Smooth muscle cell (in vitro differentiated cells): ENCODE measurements around the gene HMGCR. TPM values are rescaled to one million over a fixed set of nuclear protein-coding genes. Genes with fewer than 3 reads are reported as not detected.

Experiments
- DNase-seq: peaks from one replicate; lab custom pipeline; 2025; ENCODE audit not compliant: unreplicated experiment; lab: John Stamatoyannopoulos, UW
- H2AFZ ChIP-seq: fragments of 200-600 bp; sonication (generic); 2 replicates; pipeline ENCODE4 v1.6.0; 2016; ENCODE audit warnings: antibody characterized with exemption, low read depth, mild to moderate bottlenecking
- H3F3A ChIP-seq: fragments of 200-600 bp; sonication (generic); 2 replicates; pipeline ENCODE4 v1.6.0; 2017; ENCODE audit warnings: antibody characterized with exemption, low read depth
- H3K27ac ChIP-seq: fragments of 200-600 bp; sonication (generic); 2 replicates; pipeline ENCODE4 v1.5.1; 2016; ENCODE audit warnings: low read depth, mild to moderate bottlenecking
- H3K27me3 ChIP-seq: fragments of 200-600 bp; sonication (generic); 2 replicates; pipeline ENCODE4 v1.6.1; 2016; ENCODE audit warnings: low read depth, mild to moderate bottlenecking
- H3K36me3 ChIP-seq: fragments of 200-600 bp; sonication (generic); 2 replicates; pipeline ENCODE4 v1.5.1; 2016; ENCODE audit warnings: low read depth
- H3K4me1 ChIP-seq: fragments of 200-600 bp; sonication (generic); 2 replicates; pipeline ENCODE4 v1.5.1; 2016; ENCODE audit warnings: low read depth
- H3K4me2 ChIP-seq: fragments of 200-600 bp; sonication (generic); 2 replicates; pipeline ENCODE4 v1.6.0; 2016; ENCODE audit warnings: mild to moderate bottlenecking
- H3K4me3 ChIP-seq: fragments of 200-600 bp; sonication (generic); 2 replicates; pipeline ENCODE4 v1.5.1; 2016; ENCODE audit warnings: mild to moderate bottlenecking
- H3K79me2 ChIP-seq: fragments of 200-600 bp; sonication (generic); 2 replicates; pipeline ENCODE4 v1.6.0; 2016; ENCODE audit warnings: low read depth, mild to moderate bottlenecking
- H3K9ac ChIP-seq: fragments of 200-600 bp; sonication (generic); 2 replicates; pipeline ENCODE4 v1.6.0; 2016; ENCODE audit warnings: low read depth
- H3K9me3 ChIP-seq: fragments of 200-600 bp; sonication (generic); replicated peaks from 2 replicates; pipeline ENCODE4 v1.5.1; 2016; ENCODE audit warnings: low read depth
- H4K20me1 ChIP-seq: fragments of 200-600 bp; sonication (generic); 2 replicates; pipeline ENCODE4 v1.6.0; 2016; ENCODE audit warnings: low read depth
- CTCF ChIP-seq: fragments of 200-600 bp; sonication (generic); IDR thresholded peaks from 2 replicates; pipeline ENCODE4 v1.5.1; 2017; ENCODE audit warnings: borderline replicate concordance, mild to moderate bottlenecking, antibody characterized with exemption; ENCODE audit not compliant: insufficient read depth, poor library complexity, severe bottlenecking
- WGBS: methylation state at CpG from one replicate; pipeline ENCODE4 v1.1.7; 2016; ENCODE audit warnings: low lambda C conversion rate; 5-methylcytosine and 5-hydroxymethylcytosine counted together
- polyA plus RNA-seq: library from polyadenylated mRNA; unstranded; fragments of >200 nt; fragmentation: Nextera tagmentation; extraction: Ambion mirVana; gene quantifications from 2 replicates; pipeline ENCODE4 v1.2.1, GENCODE V29; 2016
- total RNA-seq: library from RNA; depleted of rRNA; stranded (reverse); fragments of >200 nt; gene quantifications from 2 replicates; pipeline ENCODE4 v1.2.3, GENCODE V29; 2014

The HMGCR gene
- total and polyA plus RNA-seq, 2 experiments from 2014 or later, result 72.3 to 160 TPM

DNA sequence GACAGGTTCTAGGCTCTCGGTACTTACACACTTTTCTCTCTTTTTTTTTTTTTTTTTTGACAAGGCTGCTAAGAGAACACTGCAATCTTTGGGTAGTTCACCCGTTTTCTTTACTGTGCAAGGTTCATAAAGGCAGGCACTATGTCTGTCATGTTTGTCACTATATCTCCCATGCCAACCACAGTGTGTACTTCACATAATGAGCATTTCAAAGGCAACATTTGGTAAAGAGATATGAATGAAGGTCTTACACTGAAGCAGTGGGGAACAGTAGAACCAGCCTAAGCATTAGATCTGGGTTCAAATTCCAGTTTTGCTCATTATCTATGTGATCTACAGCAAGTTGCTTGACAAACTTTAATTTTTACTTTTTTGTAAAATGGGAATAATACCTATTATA is 1.5 kb upstream of the HMGCR start:
- Histone ChIP-seq H3K27me3 (no peaks in the 10 kb centered on the region), H3K36me3 (no peaks in the 10 kb centered on the region), H4K20me1 (peaks cover 31% of the 10 kb centered on the region), H3K9me3 (no peaks in the 10 kb centered on the region), H3K79me2 (peaks cover 33% of the 10 kb centered on the region), H3K27ac (peak overlapping the region; percentile 96), H2AFZ (no peak overlapping the region), H3K4me1 (peaks cover 16% of the 10 kb centered on the region), H3K4me3 (no peak overlapping the region), H3K9ac (no peak overlapping the region), H3K4me2 (no peak overlapping the region), H3F3A (peaks cover 3% of the 10 kb centered on the region)
- TF ChIP-seq CTCF, result no peak
- no peak for DNase-seq
- WGBS, result 90% methylated on average over 2 of the region's 2 CpGs

- Histone ChIP-seq H3K27ac (peak overlapping the region; percentile 96), H3K4me1 (peaks cover 22% of the 10 kb centered on the region), H3K79me2 (peaks cover 39% of the 10 kb centered on the region), H3K9me3 (no peaks in the 10 kb centered on the region), H3K27me3 (no peaks in the 10 kb centered on the region), H3K4me3 (peak overlapping the region; percentile 93), H3K9ac (peak overlapping the region; percentile 49), H3F3A (peaks cover 3% of the 10 kb centered on the region), H4K20me1 (peaks cover 37% of the 10 kb centered on the region), H2AFZ (peak overlapping the region; percentile 72), H3K36me3 (no peaks in the 10 kb centered on the region), H3K4me2 (peak overlapping the region; percentile 92)
- peak; percentile 3 for TF ChIP-seq CTCF
- no peak for DNase-seq
- WGBS, result 18% methylated on average over 12 of the region's 12 CpGs
These were observed 937 bp upstream of the HMGCR start for GRCh38 chr5:75335952-75336614.

- Histone ChIP-seq H4K20me1 (peaks cover 51% of the 10 kb centered on the region), H3K4me3 (peak overlapping the region; percentile 93), H3K4me1 (peaks cover 32% of the 10 kb centered on the region), H3K36me3 (no peaks in the 10 kb centered on the region), H3K27me3 (no peaks in the 10 kb centered on the region), H3K9ac (peak overlapping the region; percentile 97), H3F3A (peaks cover 3% of the 10 kb centered on the region), H2AFZ (no peak overlapping the region), H3K27ac (peak overlapping the region; percentile 96), H3K9me3 (no peaks in the 10 kb centered on the region), H3K79me2 (peaks cover 53% of the 10 kb centered on the region), H3K4me2 (peak overlapping the region; percentile 84)
- no peak for TF ChIP-seq CTCF
- peak; percentile 52 for DNase-seq
- 1% methylated on average over 49 of the region's 50 CpGs for WGBS
These were observed 474 bp downstream of the HMGCR start for GRCh38 chr5:75337366-75338021.
